ENCODE measurements around the gene RPS6KA2.
"Not testable (repeated sequence)": the region's sequence is repeated elsewhere in the genome, so short reads cannot be mapped to it uniquely, and the experiment has no call there.

DNA sequence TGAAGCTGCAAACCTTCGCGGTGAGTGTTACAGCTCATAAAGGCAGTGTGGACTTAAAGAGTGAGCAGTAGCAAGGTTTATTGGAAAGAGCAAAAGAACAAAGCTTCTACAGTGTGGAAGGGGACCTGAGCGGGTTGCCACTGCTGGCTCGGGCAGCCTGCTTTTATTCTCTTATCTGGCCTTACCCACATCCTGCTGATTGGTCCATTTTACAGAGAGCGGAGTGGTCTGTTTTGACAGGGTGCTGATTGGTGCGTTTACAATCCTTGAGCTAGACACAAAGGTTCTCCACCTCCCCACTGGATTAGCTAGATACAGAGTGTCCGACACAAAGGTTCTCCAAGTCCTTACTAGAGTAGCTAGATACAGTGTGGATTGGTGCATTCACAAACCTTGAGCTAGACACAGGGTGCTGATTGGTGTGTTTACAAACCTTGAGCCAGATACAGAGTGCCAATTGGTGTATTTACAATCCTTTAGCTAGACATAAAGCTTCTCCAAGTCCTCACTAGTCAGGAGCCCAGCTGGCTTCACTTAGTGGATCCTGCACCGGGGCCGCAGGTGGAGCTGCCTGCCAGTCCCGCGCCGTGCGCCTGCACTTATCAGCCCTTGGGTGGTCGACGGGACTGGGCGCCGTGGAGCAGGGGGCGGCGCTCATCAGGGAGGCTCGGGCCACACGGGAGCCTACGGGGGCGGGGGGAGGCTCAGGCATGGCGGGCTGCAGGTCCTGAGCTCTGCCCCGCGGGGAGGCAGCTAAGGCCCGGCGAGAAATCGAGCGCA is 234.1 kb downstream of the RPS6KA2 start:
- TF ChIP-seq TARDBP (IDR thresholded peaks at IDR 0.05); SP1 (IDR thresholded peaks at IDR 0.05); FOXM1 (IDR thresholded peaks at IDR 0.05; ENCODE audit: borderline replicate concordance); HDGF (IDR thresholded peaks at IDR 0.05; ENCODE audit: borderline replicate concordance); NFRKB (IDR thresholded peaks at IDR 0.05); FOXK2 (IDR thresholded peaks at IDR 0.05); L3MBTL2 (conservative IDR thresholded peaks at IDR 0.05); FOXA1 (IDR thresholded peaks at IDR 0.05); LEF1 (IDR thresholded peaks at IDR 0.05; ENCODE audit: borderline replicate concordance); SUZ12 (IDR thresholded peaks at IDR 0.05): not testable (repeated sequence)
